HG02938 (cell line): ENCODE data around the gene SUPT4H1.

ENCODE experiments used
- ATAC-seq: cut with Tn5 transposase; IDR thresholded peaks from one replicate; pipeline ENCODE4 v1.9.1; 2021; ENCODE audit warnings: mild to moderate bottlenecking, moderate library complexity; ENCODE audit not compliant: unreplicated experiment

Gene SUPT4H1

GRCh38 chr17:58320163-58320558, 31.8 kb downstream of the SUPT4H1 start:
- ATAC-seq, result no peak

DNA sequence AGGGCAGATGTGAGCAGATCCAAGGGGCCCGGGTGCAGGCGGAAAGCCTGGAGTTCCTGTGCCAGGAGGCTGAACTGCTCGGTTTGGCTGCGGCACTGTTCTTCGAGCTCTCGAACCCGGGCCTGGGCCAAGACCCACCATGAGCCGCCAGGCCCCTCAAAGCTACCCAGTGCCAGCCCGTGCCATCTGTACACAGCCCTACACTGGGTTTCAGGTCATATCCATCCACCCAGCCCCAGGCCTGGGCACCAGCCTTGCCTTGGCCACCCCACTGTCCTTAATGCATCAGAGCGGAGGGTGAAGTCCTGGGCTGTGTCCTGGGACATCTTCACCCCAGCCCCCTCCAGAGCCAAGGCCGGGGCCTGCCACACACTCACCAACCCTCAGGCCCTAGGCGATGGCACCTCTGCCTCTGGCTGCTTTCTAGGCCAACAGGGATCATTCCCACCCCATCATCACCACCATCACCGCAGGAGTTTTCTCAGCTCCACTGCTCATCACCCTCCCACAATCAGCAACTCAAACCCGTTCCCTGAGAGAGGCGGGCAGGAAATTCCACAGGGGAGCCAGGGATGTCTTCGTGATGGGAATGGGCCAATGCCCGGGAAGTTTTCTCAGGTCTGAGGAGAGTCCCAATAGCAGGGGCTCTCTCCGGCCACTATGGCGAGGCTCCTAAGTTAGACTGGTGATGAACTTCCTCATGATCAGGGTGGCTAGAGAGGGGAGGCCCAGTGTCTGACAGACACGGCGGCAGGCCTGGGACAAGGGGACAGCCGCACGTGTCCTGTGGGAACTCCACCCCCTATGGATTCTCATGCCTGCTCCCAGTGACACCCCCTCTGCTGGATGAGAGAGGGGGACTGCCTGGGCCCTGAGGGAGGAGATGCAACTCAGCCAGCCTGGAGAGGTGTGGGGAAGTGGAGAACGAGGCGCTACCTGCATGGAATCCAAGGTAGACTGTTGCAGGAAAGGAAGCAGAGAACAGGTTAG, 32.5 kb downstream of the SUPT4H1 start:
- ATAC-seq, result no peak

DNA sequence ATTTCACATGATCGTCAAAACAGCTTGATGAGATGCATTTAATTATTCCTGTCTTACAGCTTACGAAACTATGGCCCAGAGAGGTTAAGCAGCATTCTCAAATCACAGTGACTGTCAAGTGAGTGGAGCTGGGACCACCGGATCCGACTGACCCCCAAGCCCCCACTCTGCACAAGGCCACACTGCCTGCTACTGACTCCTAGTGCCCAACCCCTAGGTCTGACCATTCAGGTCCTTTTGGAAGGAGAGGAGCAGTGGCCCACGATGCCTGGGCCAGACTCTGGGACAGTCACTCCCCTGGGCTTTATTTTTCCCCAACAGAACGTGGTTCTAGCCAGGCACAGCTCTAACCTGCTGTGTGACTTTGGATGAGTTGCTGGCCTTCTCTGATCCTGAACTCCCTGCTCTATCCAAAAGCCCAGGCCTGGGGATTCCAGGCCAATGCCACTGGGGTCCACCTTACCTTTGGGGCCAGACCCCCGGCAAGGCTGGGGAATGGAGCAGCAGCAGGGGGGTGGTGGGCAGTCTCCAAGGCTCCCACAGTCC, 33.3 kb downstream of the SUPT4H1 start:
- ATAC-seq, result no peak

GRCh38 chr17:58318065-58318481, 33.9 kb downstream of the SUPT4H1 start:
- ATAC-seq, result no peak

GRCh38 chr17:58317421-58318064, 34.5 kb downstream of the SUPT4H1 start:
- peak; percentile 49 for ATAC-seq

GRCh38 chr17:58316260-58316960, 35.6 kb downstream of the SUPT4H1 start:
- no peak for ATAC-seq

GRCh38 chr17:58315750-58316149, 36.3 kb downstream of the SUPT4H1 start:
- no peak for ATAC-seq

DNA sequence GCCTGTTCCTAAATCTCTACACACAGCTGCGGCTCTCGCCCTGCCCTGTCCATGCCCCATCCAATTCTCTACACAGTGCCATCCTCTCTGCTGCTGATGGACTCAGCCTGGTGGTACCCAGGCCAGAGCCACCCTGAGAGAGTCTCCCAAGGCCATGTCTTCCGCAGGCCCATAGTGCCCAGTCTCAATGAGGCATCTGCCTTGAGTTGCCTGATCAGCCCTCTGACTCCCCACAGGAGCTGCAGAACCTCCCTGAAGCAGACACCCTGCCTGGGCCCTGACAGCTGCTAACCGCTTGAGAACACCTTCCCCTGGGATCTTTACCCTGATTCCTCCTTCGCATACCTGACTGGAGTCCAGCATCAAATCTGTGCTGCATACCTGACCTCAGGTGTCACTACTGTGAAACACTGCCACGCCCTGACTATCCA, 36.7 kb downstream of the SUPT4H1 start:
- ATAC-seq, result no peak

DNA sequence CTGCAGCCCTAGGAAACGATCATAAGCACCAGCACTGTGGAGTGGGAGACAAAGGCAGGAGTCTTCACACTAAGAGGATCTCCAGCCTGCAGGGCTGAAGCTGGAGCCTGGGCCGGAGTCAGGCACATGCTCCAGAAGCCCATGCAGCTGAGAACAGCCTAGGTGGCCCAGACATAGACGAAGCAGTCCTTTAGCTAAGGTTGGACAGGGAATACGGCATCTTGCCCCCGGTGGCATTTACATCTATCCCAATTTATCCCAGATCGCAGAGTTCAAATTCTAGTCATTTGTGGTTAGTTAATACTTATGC, 37.3 kb downstream of the SUPT4H1 start:
- ATAC-seq, result no peak

DNA sequence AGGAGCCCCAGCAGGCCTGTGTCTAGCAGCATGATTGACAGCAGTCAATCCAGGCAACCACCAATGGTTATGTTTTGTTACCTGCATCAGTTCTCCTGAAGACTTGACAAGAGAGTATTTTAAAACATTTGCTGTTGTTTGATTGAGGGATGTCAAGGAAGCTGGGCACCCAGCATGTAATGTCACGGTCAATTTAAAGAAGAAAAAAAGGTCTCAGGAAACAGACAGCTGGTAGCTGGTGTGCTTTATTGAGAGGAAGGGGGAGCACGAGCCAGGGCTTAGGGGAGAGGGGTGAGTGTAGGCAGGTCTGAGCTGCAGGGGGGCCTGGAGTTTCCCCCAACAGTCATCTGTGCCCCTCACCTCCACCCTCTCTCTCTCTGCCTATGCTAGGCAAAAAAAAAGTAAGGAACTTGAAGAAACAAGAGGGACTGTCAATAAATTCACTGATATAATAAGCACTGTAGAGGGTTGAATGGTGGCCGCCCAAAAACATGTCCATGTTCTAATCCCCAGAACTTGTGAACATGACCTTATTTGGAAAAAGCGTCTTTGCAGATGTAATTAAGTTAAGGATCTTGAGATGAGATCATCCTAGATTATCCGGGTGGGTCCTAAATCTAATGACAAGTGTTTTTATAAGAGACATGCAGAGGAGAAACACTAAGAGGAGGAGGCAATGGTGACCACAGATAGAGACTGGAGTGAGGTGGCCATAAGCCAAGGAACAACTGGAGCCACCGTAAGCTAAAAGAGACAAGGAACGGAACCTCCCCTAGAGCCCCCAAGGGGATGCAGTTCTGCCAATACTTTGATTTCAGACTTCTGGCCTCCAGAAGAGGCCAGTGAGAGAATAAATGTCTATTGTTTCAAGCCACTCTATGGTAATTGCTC, 37.9 kb downstream of the SUPT4H1 start:
- no peak for ATAC-seq

DNA sequence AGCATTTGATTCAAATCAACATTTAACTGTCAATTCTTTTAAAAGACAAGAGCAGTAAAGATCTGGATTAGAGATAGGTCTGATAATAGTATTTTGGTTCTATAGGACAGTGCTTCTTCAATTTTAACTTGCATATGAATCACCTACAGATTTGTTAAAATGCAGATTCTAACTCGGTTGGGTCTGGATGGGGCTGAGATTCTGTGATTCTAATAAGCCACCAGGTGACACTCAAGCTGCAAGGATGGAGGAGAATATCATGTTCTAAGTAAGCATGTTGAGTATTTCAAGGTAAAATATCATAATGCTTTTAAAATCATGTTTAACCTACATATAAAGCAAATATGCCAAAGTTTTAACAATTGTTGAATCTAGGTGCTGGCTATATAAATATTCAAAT, 39.2 kb downstream of the SUPT4H1 start:
- ATAC-seq, result no peak

GRCh38 chr17:58312021-58312630, 39.9 kb downstream of the SUPT4H1 start:
- no peak for ATAC-seq

- no peak for ATAC-seq
Measured at GRCh38 chr17:58311429-58311894, 40.5 kb downstream of the SUPT4H1 start.

GRCh38 chr17:58310511-58311428, 41.2 kb downstream of the SUPT4H1 start:
- ATAC-seq, result no peak

DNA sequence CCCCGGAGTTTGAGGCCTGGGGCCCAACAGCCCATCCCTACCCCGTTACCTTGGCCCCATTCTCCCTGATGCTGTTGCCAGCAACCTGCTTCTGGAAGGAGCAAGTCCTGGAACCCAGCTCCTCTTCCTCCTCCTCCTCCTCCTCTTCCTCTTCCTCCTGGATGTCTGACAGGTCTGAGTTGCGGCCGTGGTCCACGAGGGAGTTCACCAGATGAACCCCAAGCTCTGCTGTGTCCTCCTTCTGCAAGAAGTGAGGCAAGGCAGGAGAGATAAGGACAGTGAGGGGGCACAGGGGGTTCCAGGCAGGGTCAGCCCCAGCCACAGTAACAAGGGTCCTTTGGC, 42.1 kb downstream of the SUPT4H1 start:
- no peak for ATAC-seq

DNA sequence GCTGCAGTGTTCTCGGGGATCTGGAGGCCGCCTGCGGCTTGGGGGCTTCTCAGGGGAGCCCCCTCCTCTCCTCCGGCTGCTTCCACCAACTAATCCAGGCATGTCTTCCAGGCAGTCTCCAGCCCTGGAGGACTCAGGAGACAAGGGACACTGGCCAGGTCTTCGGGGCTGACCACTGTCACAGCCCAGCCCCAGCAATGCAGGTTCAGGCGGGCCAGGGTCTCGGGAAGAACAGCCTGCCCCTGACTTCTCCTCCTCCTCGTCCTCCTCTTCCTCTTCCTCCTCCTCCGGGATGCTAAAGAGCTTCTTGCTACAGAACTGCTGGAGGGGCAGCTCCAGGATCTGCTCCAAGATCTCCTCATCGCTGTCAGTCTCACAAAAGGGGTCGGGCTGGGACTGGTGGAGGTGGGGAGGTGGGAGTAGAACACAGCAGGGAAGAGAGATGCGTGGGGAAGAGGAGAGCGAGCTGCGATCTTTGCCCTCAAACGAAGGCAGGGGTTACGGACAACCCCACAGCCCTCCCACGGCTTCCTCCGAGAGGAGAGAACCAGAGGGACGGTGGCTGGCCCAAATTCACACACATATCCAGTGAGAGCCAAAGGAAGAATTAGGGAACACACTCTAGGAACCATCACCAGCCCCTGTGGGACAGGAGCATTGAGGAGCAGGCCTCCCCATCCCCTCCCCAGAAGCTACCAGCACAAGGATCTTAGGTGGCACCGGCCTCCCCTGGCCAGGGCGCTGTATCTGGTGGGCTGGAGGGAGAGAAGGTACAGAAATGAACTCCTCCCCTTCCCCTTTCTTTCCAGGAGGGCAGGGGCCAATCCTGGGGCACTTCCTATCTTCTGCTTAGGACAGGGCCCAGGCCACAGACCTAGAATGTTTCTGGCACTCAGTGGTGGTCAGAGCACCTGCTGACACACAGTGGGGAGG, 42.8 kb downstream of the SUPT4H1 start:
- no peak for ATAC-seq

- ATAC-seq, result no peak
Measured at GRCh38 chr17:58308173-58308984, 43.6 kb downstream of the SUPT4H1 start.
